ENCODE measurements around the gene CALHM3.

DNA sequence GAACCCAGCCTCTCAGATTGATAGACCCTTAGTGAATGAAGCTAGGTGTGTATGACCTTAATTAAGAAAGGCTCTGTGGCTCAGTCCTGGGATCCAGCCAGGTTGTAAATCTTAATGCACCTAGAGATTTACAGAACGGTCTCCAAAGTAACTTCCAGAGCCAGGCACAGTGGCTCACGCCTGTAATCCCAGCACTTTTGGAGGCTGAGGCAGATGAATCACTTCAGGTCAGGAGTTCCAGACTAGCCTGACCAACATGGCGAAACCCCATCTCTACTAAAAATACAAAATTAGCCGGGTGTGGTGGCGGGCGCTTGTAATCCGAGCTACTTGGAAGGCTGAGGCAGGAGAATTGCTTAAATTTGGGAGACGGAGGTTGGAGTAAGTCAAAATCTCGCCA is 51.2 kb downstream of the CALHM3 start:
- TF ChIP-seq CTCF (conservative IDR thresholded peaks at IDR 0.05; ENCODE audit: low read depth, low read length) (no peak), EZH2 (IDR thresholded peaks at IDR 0.05; ENCODE audit: low read length, unreplicated experiment) (no peak), EZH2phosphoT487 (IDR thresholded peaks at IDR 0.05; ENCODE audit: borderline replicate concordance, low read length) (no peak)

Data from PC-3 (cell line).